HCT116 (cell line): ENCODE results near the gene ADGRV1. TPM values are rescaled to one million over a fixed set of nuclear protein-coding genes. Genes with fewer than 3 reads are reported as not detected.
"Not testable (repeated sequence)": the region's sequence is repeated elsewhere in the genome, so short reads cannot be mapped to it uniquely, and the experiment has no call there.

ENCODE experiments used
- ATAC-seq: fragments of 200-7000 bp; cut with Tn5 transposase; 2 replicates; pipeline ENCODE4 v1.9.1; 2020; ENCODE audit warnings: mild to moderate bottlenecking, moderate library complexity
- BruUV-seq: library from RNA; stranded (reverse); fragments of 400-500 nt; replicated peaks from 2 replicates; lab custom pipeline; 2021; lab: Mats Ljungman, UMichigan
- CTCF ChIA-PET: fragments of 300-600 bp; sonication (Branson Sonifier 250); formaldehyde crosslinking; loops from one replicate; lab custom pipeline; 2021; ENCODE audit warnings: antibody characterized with exemption; lab: Charles Lee
- POLR2A ChIA-PET: fragments of 300-600, 350-600 bp; sonication (Branson Sonifier 250); formaldehyde crosslinking; loops from one replicate; lab custom pipeline; 2021; ENCODE audit warnings: antibody characterized with exemption; lab: Charles Lee
- RAD21 ChIA-PET, 2 experiments: fragments of 300-600 bp; sonication (Branson Sonifier 250); formaldehyde crosslinking; loops; one replicate each; lab custom pipeline; 2023; ENCODE audit warnings: low total read pairs in 2 of 2; ENCODE audit not compliant: uncharacterized antibody in 2 of 2, unreplicated experiment in 2 of 2, low non-redundant PET in 1 of 2; lab: Charles Lee
- DNase-seq: peaks from one replicate; pipeline ENCODE4 v3.0.0-alpha.2; 2010; ENCODE audit warnings: low read depth, low spot score
- H2AFZ ChIP-seq: fragments of 200-600 bp; shearing (Covaris generic), sonication (generic); 2 replicates; pipeline ENCODE4 v1.6.1; 2017; ENCODE audit warnings: low read depth, mixed run types, mixed read lengths, antibody characterized with exemption, low read length; ENCODE audit not compliant: poor library complexity, severe bottlenecking
- H3K27ac ChIP-seq: 2 replicates; pipeline ENCODE4 v1.5.1; 2012; ENCODE audit warnings: low read depth, low read length
- H3K27me3 ChIP-seq: fragments of 200-600 bp; sonication (generic); 2 replicates; pipeline ENCODE4 v1.6.1; 2016; ENCODE audit warnings: mixed run types, low read length, mixed read lengths; ENCODE audit not compliant: insufficient read depth
- H3K36me3 ChIP-seq, 2 experiments: fragments of 200-500 bp in 1 of 2; fragments of 200-600 bp in 1 of 2; sonication (Bioruptor generic) in 1 of 2; sonication (generic) in 1 of 2; 2 replicates each; pipeline versions ENCODE4 v1.5.1 to v1.6.1; 2014 to 2016; ENCODE audit warnings: low read length in 2 of 2, inconsistent platforms in 1 of 2, mixed read lengths in 1 of 2, mixed run types in 1 of 2; ENCODE audit not compliant: insufficient read depth in 2 of 2, control insufficient read depth in 1 of 2
- H3K4me1 ChIP-seq, 2 experiments: fragments of 200-600 bp in 1 of 2; sonication (generic) in 1 of 2; 2 replicates each; pipeline versions ENCODE4 v1.5.1 to v1.6.1; 2012 to 2017; ENCODE audit warnings: low read length in 2 of 2, inconsistent platforms in 1 of 2, mild to moderate bottlenecking in 1 of 2, mixed read lengths in 1 of 2, mixed run types in 1 of 2, moderate library complexity in 1 of 2; ENCODE audit not compliant: insufficient read depth in 2 of 2, control insufficient read depth in 1 of 2
- H3K4me2 ChIP-seq: fragments of 200-600 bp; sonication (generic); 2 replicates; pipeline ENCODE4 v1.6.1; 2017; ENCODE audit warnings: mixed run types, low read length, mixed read lengths
- H3K4me3 ChIP-seq, 2 experiments: fragments of 200-600 bp in 1 of 2; sonication (generic) in 1 of 2; replicated peaks in 1 of 2; 2 replicates each; pipeline ENCODE4 v1.5.1; 2011 to 2016; ENCODE audit warnings: low read length in 2 of 2, control low read depth in 1 of 2, low read depth in 1 of 2, mild to moderate bottlenecking in 1 of 2, mixed read lengths in 1 of 2, mixed run types in 1 of 2
- H3K79me2 ChIP-seq: fragments of 200-600 bp; sonication (generic); 2 replicates; pipeline ENCODE4 v1.6.1; 2017; ENCODE audit warnings: mild to moderate bottlenecking, mixed run types, low read length, moderate library complexity, mixed read lengths; ENCODE audit not compliant: insufficient read depth
- H3K9ac ChIP-seq: fragments of 200-600 bp; sonication (generic); 2 replicates; pipeline ENCODE4 v1.6.1; 2016; ENCODE audit warnings: low read length, mixed read lengths
- H3K9me2 ChIP-seq: fragments of 200-600 bp; sonication (generic), shearing (Covaris generic); 2 replicates; pipeline ENCODE4 v1.6.1; 2017; ENCODE audit warnings: mixed run types, mild to moderate bottlenecking, moderate library complexity; ENCODE audit not compliant: insufficient read depth
- H3K9me3 ChIP-seq, 2 experiments: fragments of 200-500 bp in 1 of 2; fragments of 200-600 bp in 1 of 2; sonication (Bioruptor generic) in 1 of 2; sonication (generic) in 1 of 2; 2 replicates each; pipeline ENCODE4 v1.6.1; 2014 to 2017; ENCODE audit warnings: low read length in 2 of 2, mixed read lengths in 2 of 2, inconsistent platforms in 1 of 2, low read depth in 1 of 2, mild to moderate bottlenecking in 1 of 2, mixed run types in 1 of 2, moderate library complexity in 1 of 2; ENCODE audit not compliant: control insufficient read depth in 1 of 2, insufficient read depth in 1 of 2
- H4K20me1 ChIP-seq: fragments of 200-600 bp; sonication (generic), shearing (Covaris generic); 2 replicates; pipeline ENCODE4 v1.6.1; 2017; ENCODE audit warnings: mixed run types, mild to moderate bottlenecking, moderate library complexity; ENCODE audit not compliant: insufficient read depth
- CEBPB ChIP-seq: IDR thresholded peaks from 2 replicates; pipeline ENCODE4 v1.6.1; 2012; ENCODE audit warnings: low read depth
- ELF1 ChIP-seq: IDR thresholded peaks from 2 replicates; pipeline ENCODE4 v1.6.1; 2012; ENCODE audit warnings: low read depth, borderline replicate concordance
- REST ChIP-seq: IDR thresholded peaks from 2 replicates; pipeline ENCODE4 v1.6.1; 2012; ENCODE audit warnings: low read depth
- TCF7L2 ChIP-seq: IDR thresholded peaks from 2 replicates; pipeline ENCODE4 v1.7.0; 2011; ENCODE audit warnings: borderline replicate concordance, inconsistent platforms; ENCODE audit not compliant: insufficient read depth, insufficient read length; ENCODE audit errors: extremely low read depth
- intact Hi-C: fragments of 100-400 bp; cut with micrococcal nuclease; formaldehyde crosslinking; loops from 2 replicates; pipeline ENCODE4 v1.10.0; 2022
- total RNA-seq: library from RNA; stranded (reverse); gene quantifications from one replicate; pipeline ENCODE4 v1.2.1, GENCODE V29; 2021; ENCODE audit not compliant: unreplicated experiment

Gene ADGRV1
- total RNA-seq, 1 experiment from 2014 or later, result 6.0 TPM

- no peaks in the 10 kb centered on the region for H3K9me3 ChIP-seq
- no peak overlapping the region for H3K4me2 ChIP-seq
- RAD21 ChIA-PET, result no interaction called here
- no peaks in the 10 kb centered on the region for H4K20me1 ChIP-seq
- CTCF ChIA-PET, result no interaction called here
- no peak for TF ChIP-seq CEBPB
- TF ChIP-seq REST, result no peak
- no peak for TF ChIP-seq ELF1
- no peak for TF ChIP-seq TCF7L2
- TF ChIP-seq, all 23 proteins: peak for 0
- intact Hi-C loops, result no loop called here
- Histone ChIP-seq H3K27ac (no peak overlapping the region), H3K9me2 (no peaks in the 10 kb centered on the region), H3K9ac (no peak overlapping the region), H3K36me3 (no peaks in the 10 kb centered on the region), H2AFZ (no peak overlapping the region), H3K79me2 (no peaks in the 10 kb centered on the region), H3K27me3 (no peaks in the 10 kb centered on the region), H3K4me3 (no peak overlapping the region), H3K4me1 (no peaks in the 10 kb centered on the region)
- DNase-seq (no peak), ATAC-seq (no peak)
- no TSS peak for BruUV-seq
- POLR2A ChIA-PET, result no interaction called here
Observed at GRCh38 chr5:91061946-91062562, 503.5 kb downstream of the ADGRV1 start.

GRCh38 chr5:91063098-91063690 lies 504.6 kb downstream of the ADGRV1 start:
- H3K9ac ChIP-seq, H3K4me1 ChIP-seq, H3K27ac ChIP-seq, H4K20me1 ChIP-seq, H3K4me3 ChIP-seq, CTCF ChIA-PET, H3K4me2 ChIP-seq, H3K9me2 ChIP-seq, intact Hi-C loops, ATAC-seq, RAD21 ChIA-PET, H2AFZ ChIP-seq, BruUV-seq, POLR2A ChIA-PET, H3K36me3 ChIP-seq, DNase-seq, H3K27me3 ChIP-seq, H3K9me3 ChIP-seq, H3K79me2 ChIP-seq: not testable (repeated sequence)
